Cardiac fibroblast (primary cell): ENCODE data around the gene UNC13B.

ENCODE experiments used
- DNase-seq, 2 donors: peaks; one replicate each; pipeline versions ENCODE4 v3.0.0 to v3.0.0-alpha.2; 2010; ENCODE audit warnings: low read depth in 2 of 2
- H3K4me3 ChIP-seq, 2 donors: replicated peaks in 1 of 2; 1 replicate in 1 of 2; 2 replicates in 1 of 2; pipeline ENCODE4 v1.5.1; 2011; ENCODE audit warnings: low read depth in 2 of 2, low read length in 2 of 2, mild to moderate bottlenecking in 2 of 2, moderate library complexity in 1 of 2
- CTCF ChIP-seq: IDR thresholded peaks from one replicate; pipeline ENCODE4 v1.5.1; 2011; ENCODE audit warnings: low read depth, mild to moderate bottlenecking, low read length, inconsistent platforms

Gene UNC13B

GRCh38 chr9:35254984-35255857, 93.4 kb downstream of the UNC13B start:
- DNase-seq = no peak
- no peak overlapping the region for H3K4me3 ChIP-seq
- no peak for TF ChIP-seq CTCF

- DNase-seq = no peak
- TF ChIP-seq CTCF = no peak
- no peak overlapping the region for H3K4me3 ChIP-seq
Measured at GRCh38 chr9:35257986-35258659, 96.3 kb downstream of the UNC13B start.

GRCh38 chr9:35258660-35259474, 97.1 kb downstream of the UNC13B start:
- H3K4me3 ChIP-seq = no peak overlapping the region
- peak; percentile 80 for TF ChIP-seq CTCF
- peak; percentile 87 to 88 for DNase-seq

GRCh38 chr9:35260186-35260585, 98.4 kb downstream of the UNC13B start:
- H3K4me3 ChIP-seq = no peak overlapping the region
- no peak for TF ChIP-seq CTCF
- DNase-seq = no peak

- no peak overlapping the region for H3K4me3 ChIP-seq
- DNase-seq = no peak
- no peak for TF ChIP-seq CTCF
Measured at GRCh38 chr9:35262064-35262463, 100.3 kb downstream of the UNC13B start.

- DNase-seq = peak; percentile 74 to 76
- no peak overlapping the region for H3K4me3 ChIP-seq
- no peak for TF ChIP-seq CTCF
Measured at GRCh38 chr9:35267710-35268109, 105.9 kb downstream of the UNC13B start.
